Measurements from ENCODE around the gene ZNF80. TPM values are rescaled to one million over a fixed set of nuclear protein-coding genes. Genes with fewer than 3 reads are reported as not detected.

The ZNF80 gene
- total RNA-seq, 6 donors from 2014 or later, result 0.09 to 0.44 (median 0.10) TPM; not detected in 3

GRCh38 chr3:114217266-114217665 is 20.1 kb downstream of the ZNF80 start:
- ATAC-seq (ENCODE audit: low FRiP score in 2 of 2), result no peak
- no peak overlapping the region for H3K4me3 ChIP-seq
- TF ChIP-seq POLR2AphosphoS5 (IDR thresholded peaks at IDR 0.05), result no peak
- TF ChIP-seq POLR2A (IDR thresholded peaks at IDR 0.05), result no peak
- no peak for TF ChIP-seq CTCF (IDR thresholded peaks at IDR 0.05)
- no peak for TF ChIP-seq EP300 (IDR thresholded peaks at IDR 0.05)
- H3K4me1 ChIP-seq, result peaks cover 0 to 19% (median 5%) of the 10 kb centered on the region in 4 donors
- DNase-seq, result no peak
- no peaks in the 10 kb centered on the region for H3K27me3 ChIP-seq
- H3K27ac ChIP-seq, result no peak overlapping the region
- H3K9me3 ChIP-seq, result no peaks in the 10 kb centered on the region
- H3K36me3 ChIP-seq, result no peaks in the 10 kb centered on the region

- Histone ChIP-seq H3K27me3 (no peaks in the 10 kb centered on the region), H3K9me3 (no peaks in the 10 kb centered on the region), H3K36me3 (no peaks in the 10 kb centered on the region), H3K4me3 (no peak overlapping the region), H3K4me1 (peaks cover 0 to 19% (median 5%) of the 10 kb centered on the region in 4 donors), H3K27ac (no peak overlapping the region)
- TF ChIP-seq POLR2AphosphoS5 (IDR thresholded peaks at IDR 0.05), result no peak
- no peak for TF ChIP-seq POLR2A (IDR thresholded peaks at IDR 0.05)
- TF ChIP-seq EP300 (IDR thresholded peaks at IDR 0.05), result no peak
- no peak for TF ChIP-seq CTCF (IDR thresholded peaks at IDR 0.05)
- ATAC-seq (ENCODE audit: low FRiP score in 2 of 2) (no peak), DNase-seq (no peak)
- 88 to 96% methylated on average over 5 of the region's 5 CpGs for WGBS, 2 donors
Observed at GRCh38 chr3:114216186-114216970, 21.0 kb downstream of the ZNF80 start.

GRCh38 chr3:114214542-114215341 is 22.6 kb downstream of the ZNF80 start:
- Histone ChIP-seq H3K4me3 (peak overlapping the region in 2 of 4 donors; percentile 23 to 24), H3K27ac (peak overlapping the region; percentile 24 to 73 (median 59)), H3K9me3 (no peaks in the 10 kb centered on the region), H3K36me3 (no peaks in the 10 kb centered on the region), H3K27me3 (no peaks in the 10 kb centered on the region), H3K4me1 (peaks cover 0 to 19% (median 5%) of the 10 kb centered on the region in 4 donors)
- ATAC-seq (ENCODE audit: low FRiP score in 2 of 2), result peak in 1 of 2 donors; percentile 38
- 67 to 73% methylated on average over 6 of the region's 6 CpGs for WGBS, 2 donors
- TF ChIP-seq CTCF (IDR thresholded peaks at IDR 0.05) (no peak), POLR2AphosphoS5 (IDR thresholded peaks at IDR 0.05) (no peak), POLR2A (IDR thresholded peaks at IDR 0.05) (no peak), EP300 (IDR thresholded peaks at IDR 0.05) (no peak)
- DNase-seq, result no peak

- ATAC-seq (ENCODE audit: low FRiP score in 2 of 2) (peak; percentile 61 to 69), DNase-seq (peak in 1 of 2 donors; percentile 35)
- Histone ChIP-seq H3K4me3 (peak overlapping the region in 2 of 4 donors; percentile 23 to 24), H3K9me3 (no peaks in the 10 kb centered on the region), H3K36me3 (no peaks in the 10 kb centered on the region), H3K4me1 (peaks cover 0 to 19% (median 5%) of the 10 kb centered on the region in 4 donors), H3K27ac (peak overlapping the region; percentile 24 to 73 (median 59)), H3K27me3 (no peaks in the 10 kb centered on the region)
- TF ChIP-seq CTCF (IDR thresholded peaks at IDR 0.05), result no peak
- TF ChIP-seq POLR2AphosphoS5 (IDR thresholded peaks at IDR 0.05), result peak in 1 of 2 donors; percentile 79
- peak in 1 of 4 donors; percentile 21 for TF ChIP-seq POLR2A (IDR thresholded peaks at IDR 0.05)
- no peak for TF ChIP-seq EP300 (IDR thresholded peaks at IDR 0.05)
- WGBS, 2 donors, result 8 to 18% methylated on average over 18 to 19 of the region's 19 CpGs
Observed at GRCh38 chr3:114213627-114214541, 23.5 kb downstream of the ZNF80 start.

All from upper lobe of left lung (tissue), 6 donors.